ENCODE data around the gene TTC34.

TTC34 gene

GRCh38 chr1:2602866-2603520 lies 198.5 kb downstream of the TTC34 start:
- no peak for DNase-seq

GRCh38 chr1:2602311-2602835 lies 199.1 kb downstream of the TTC34 start:
- DNase-seq, result no peak

GRCh38 chr1:2601721-2602303 lies 199.7 kb downstream of the TTC34 start:
- DNase-seq, result no peak

GRCh38 chr1:2598329-2598931 lies 203.1 kb downstream of the TTC34 start:
- no peak for DNase-seq

GRCh38 chr1:2597441-2598328 lies 203.8 kb downstream of the TTC34 start:
- DNase-seq, result no peak

- no peak for DNase-seq
These were observed 204.8 kb downstream of the TTC34 start for GRCh38 chr1:2596530-2597333.

- DNase-seq, result no peak
These were observed 205.5 kb downstream of the TTC34 start for GRCh38 chr1:2595812-2596529.

GRCh38 chr1:2595261-2595811 lies 206.2 kb downstream of the TTC34 start:
- no peak for DNase-seq

GRCh38 chr1:2594641-2595131 lies 206.8 kb downstream of the TTC34 start:
- DNase-seq, result no peak

GRCh38 chr1:2594001-2594640 lies 207.4 kb downstream of the TTC34 start:
- no peak for DNase-seq

GRCh38 chr1:2593251-2593878 lies 208.1 kb downstream of the TTC34 start:
- DNase-seq, result no peak

GRCh38 chr1:2592672-2593071 lies 208.8 kb downstream of the TTC34 start:
- DNase-seq, result no peak

GRCh38 chr1:2591581-2592261 lies 209.8 kb downstream of the TTC34 start:
- DNase-seq, result no peak

- no peak for DNase-seq
These were observed 210.3 kb downstream of the TTC34 start for GRCh38 chr1:2591233-2591580.

- DNase-seq, result no peak
These were observed 211.0 kb downstream of the TTC34 start for GRCh38 chr1:2590233-2591141.

- DNase-seq, result no peak
These were observed 211.9 kb downstream of the TTC34 start for GRCh38 chr1:2589431-2590232.

- no peak for DNase-seq
These were observed 212.6 kb downstream of the TTC34 start for GRCh38 chr1:2588661-2589430.
